ENCODE data around the gene ARPP21. TPM values are rescaled to one million over a fixed set of nuclear protein-coding genes. Genes with fewer than 3 reads are reported as not detected.

The ARPP21 gene
- total and polyA plus RNA-seq, 2 donors (not counting 3 experiments of a cell fraction or from before 2014, with no cell fraction given) = not detected

GRCh38 chr3:35601959-35602358 is 37.4 kb upstream of the ARPP21 start:
- Histone ChIP-seq H3K9me3 (replicated peaks; ENCODE audit: control insufficient read depth, insufficient read depth, low read length) (no peaks in the 10 kb centered on the region), H4K20me1 (replicated peaks; ENCODE audit: control insufficient read depth, extremely low read depth, insufficient read depth, low read length) (no peaks in the 10 kb centered on the region), H2AFZ (ENCODE audit: low read depth, low read length) (no peak overlapping the region), H3K4me3 (replicated peaks in 1 of 3; ENCODE audit: insufficient read depth in 1 of 3, low read depth in 1 of 3, low read length in 3 of 3) (no peak overlapping the region), H3K27ac (ENCODE audit: insufficient read depth, low read depth, low read length) (no peak overlapping the region), H3K9ac (replicated peaks; ENCODE audit: extremely low read depth, insufficient read depth, low read length) (no peak overlapping the region), H3K4me1 (ENCODE audit: control insufficient read depth, extremely low read depth, insufficient read depth, low read length) (no peaks in the 10 kb centered on the region), H3K36me3 (ENCODE audit: control insufficient read depth in 2 of 2, extremely low read depth in 1 of 2, insufficient read depth in 2 of 2, low read length in 2 of 2) (no peaks in the 10 kb centered on the region), H3K27me3 (ENCODE audit: control insufficient read depth in 2 of 2, insufficient read depth in 2 of 2, low read length in 2 of 2) (no peaks in the 10 kb centered on the region), H3K9me1 (replicated peaks; ENCODE audit: control insufficient read depth, extremely low read depth, insufficient read depth, low read length) (no peaks in the 10 kb centered on the region), H3K79me2 (ENCODE audit: control insufficient read depth, insufficient read depth, low read length) (no peaks in the 10 kb centered on the region), H3K4me2 (ENCODE audit: insufficient read depth, low read length) (no peak overlapping the region)
- intact Hi-C loops (cut with micrococcal nuclease) (no loop called here), dilution Hi-C loops (cut with MboI; ENCODE audit: extremely low pct_ligation_motif_present, low sequenced_read_pairs) (no loop called here)
- CTCF ChIA-PET = no interaction called here
- POLR2A ChIA-PET = no interaction called here
- TF ChIP-seq FOS (IDR thresholded peaks at IDR 0.05; ENCODE audit: borderline replicate concordance, insufficient read depth, low read length) = no peak
- no peak for TF ChIP-seq CTCF (IDR thresholded peaks at IDR 0.05; ENCODE audit: extremely low read depth in 1 of 2, insufficient read depth in 1 of 2, low read depth in 1 of 2, low read length in 2 of 2)
- TF ChIP-seq MYC (IDR thresholded peaks at IDR 0.05; ENCODE audit: low read depth, low read length) = no peak
- no peak for TF ChIP-seq EZH2 (IDR thresholded peaks at IDR 0.05; ENCODE audit: borderline replicate concordance, low read depth, low read length, severe bottlenecking)
- no peak for TF ChIP-seq POLR2A (IDR thresholded peaks at IDR 0.05; ENCODE audit: low read depth, low read length)
- TF ChIP-seq, protein P1, sequence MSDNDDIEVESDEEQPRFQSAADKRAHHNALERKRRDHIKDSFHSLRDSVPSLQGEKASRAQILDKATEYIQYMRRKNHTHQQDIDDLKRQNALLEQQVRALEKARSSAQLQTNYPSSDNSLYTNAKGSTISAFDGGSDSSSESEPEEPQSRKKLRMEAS (IDR thresholded peaks at IDR 0.05; ENCODE audit: insufficient read depth, insufficient read length) = no peak
- no peak for TF ChIP-seq POLR2AphosphoS5 (IDR thresholded peaks at IDR 0.05; ENCODE audit: insufficient read depth, low read depth, low read length)
- DNase-seq (ENCODE audit: low read depth, low spot score) = no peak
- BruUV-seq (replicated peaks) = no TSS peak
- no peak for FAIRE-seq

Measured in endothelial cell of umbilical vein (primary cell).